Tibial artery (tissue), 4 donors: ENCODE data around the gene ABCA2.
"Not testable (repeated sequence)": the region's sequence is repeated elsewhere in the genome, so short reads cannot be mapped to it uniquely, and the experiment has no call there.

ENCODE experiments used
- DNase-seq, 2 donors: peaks; one replicate each; pipeline ENCODE4 v3.0.0-alpha.2; 2019
- H3K27ac ChIP-seq, 2 donors: fragments of 200-600 bp; sonication (generic) in 1 of 2; 1 replicate in 1 of 2; 2 replicates in 1 of 2; pipeline ENCODE4 v1.5.1; 2018 to 2019; ENCODE audit warnings: mild to moderate bottlenecking in 1 of 2
- H3K27me3 ChIP-seq, 2 donors: fragments of 200-600 bp; sonication (generic) in 1 of 2; one replicate each; pipeline versions ENCODE4 v1.5.1 to v1.6.0; 2016 to 2019
- H3K36me3 ChIP-seq, 3 donors: fragments of 200-600 bp; sonication (generic) in 2 of 3; one replicate each; pipeline ENCODE4 v1.5.1; 2016 to 2019; ENCODE audit warnings: mild to moderate bottlenecking in 2 of 3
- H3K4me1 ChIP-seq, 4 donors: fragments of 200-600 bp; sonication (generic) in 2 of 4; 1 replicate in 3 of 4; 2 replicates in 1 of 4; pipeline ENCODE4 v1.5.1; 2016 to 2019
- H3K4me3 ChIP-seq, 2 donors: fragments of 200-600 bp; sonication (generic) in 1 of 2; 1 replicate in 1 of 2; 2 replicates in 1 of 2; pipeline ENCODE4 v1.5.1; 2018 to 2019; ENCODE audit warnings: mild to moderate bottlenecking in 2 of 2
- H3K9me3 ChIP-seq, 3 donors: fragments of 200-600 bp; sonication (generic) in 1 of 3; one replicate each; pipeline ENCODE4 v1.5.1; 2016 to 2019
- CTCF ChIP-seq, 2 experiments: fragments of 200-600 bp in 1 of 2; fragments of 450-650 bp in 1 of 2; IDR thresholded peaks; one replicate each; pipeline ENCODE4 v1.5.1; 2017 to 2019; ENCODE audit warnings: antibody characterized with exemption in 2 of 2, mild to moderate bottlenecking in 1 of 2, moderate library complexity in 1 of 2
- intact Hi-C: fragments of 100-400 bp; cut with DNase I; formaldehyde crosslinking; loops from one replicate; pipeline ENCODE4 v1.15.0; 2023; ENCODE audit warnings: low total_unique reads

ABCA2 gene

GRCh38 chr9:137008312-137008711 is 19.7 kb downstream of the ABCA2 start:
- no peak for TF ChIP-seq CTCF (IDR thresholded peaks at IDR 0.05)
- Histone ChIP-seq H3K27ac (no peak overlapping the region), H3K27me3 (no peaks in the 10 kb centered on the region), H3K36me3 (peaks cover 7 to 64% (median 53%) of the 10 kb centered on the region in 3 donors), H3K4me1 (no peaks in the 10 kb centered on the region), H3K4me3 (no peak overlapping the region), H3K9me3 (no peaks in the 10 kb centered on the region)
- DNase-seq = no peak
- intact Hi-C loops = no loop called here

- no peaks in the 10 kb centered on the region for H3K4me1 ChIP-seq
- TF ChIP-seq CTCF (IDR thresholded peaks at IDR 0.05) = no peak
- no peak overlapping the region for H3K27ac ChIP-seq
- H3K9me3 ChIP-seq = no peaks in the 10 kb centered on the region
- no peak overlapping the region for H3K4me3 ChIP-seq
- no peak for DNase-seq
- H3K27me3 ChIP-seq = no peaks in the 10 kb centered on the region
- intact Hi-C loops = no loop called here
- peaks cover 6 to 59% (median 48%) of the 10 kb centered on the region in 3 donors for H3K36me3 ChIP-seq
Observed at GRCh38 chr9:137007816-137008270, 20.2 kb downstream of the ABCA2 start.

- Histone ChIP-seq H3K4me3 (no peak overlapping the region), H3K27ac (no peak overlapping the region), H3K4me1 (no peaks in the 10 kb centered on the region), H3K9me3 (no peaks in the 10 kb centered on the region), H3K27me3 (no peaks in the 10 kb centered on the region), H3K36me3 (peaks cover under 1 to 53% (median 42%) of the 10 kb centered on the region in 3 donors)
- TF ChIP-seq CTCF (IDR thresholded peaks at IDR 0.05) = no peak
- intact Hi-C loops = no loop called here
- DNase-seq = no peak
Observed at GRCh38 chr9:137007108-137007815, 20.8 kb downstream of the ABCA2 start.

GRCh38 chr9:137006116-137007003 is 21.7 kb downstream of the ABCA2 start:
- Histone ChIP-seq H3K27ac (no peak overlapping the region), H3K27me3 (no peaks in the 10 kb centered on the region), H3K9me3 (no peaks in the 10 kb centered on the region), H3K4me3 (no peak overlapping the region), H3K36me3 (peaks cover 0 to 44% (median 33%) of the 10 kb centered on the region in 3 donors), H3K4me1 (no peaks in the 10 kb centered on the region)
- intact Hi-C loops = no loop called here
- no peak for TF ChIP-seq CTCF (IDR thresholded peaks at IDR 0.05)
- no peak for DNase-seq

GRCh38 chr9:137004285-137004684 is 23.8 kb downstream of the ABCA2 start:
- H3K27me3 ChIP-seq, H3K4me1 ChIP-seq, H3K4me3 ChIP-seq, intact Hi-C loops, DNase-seq, H3K27ac ChIP-seq, H3K9me3 ChIP-seq: not testable (repeated sequence)
- TF ChIP-seq CTCF (IDR thresholded peaks at IDR 0.05) = peak; percentile 11 to 23
- H3K36me3 ChIP-seq = peaks cover 0 to 23% (median 18%) of the 10 kb centered on the region in 3 donors
